NOMO-1 (cell line): Measurements from ENCODE around the gene IFITM10.

Source experiments
- DNase-seq, 2 experiments: peaks; one replicate each; lab custom pipeline; 2025; ENCODE audit not compliant: unreplicated experiment in 2 of 2; lab: John Stamatoyannopoulos, UW

IFITM10 gene

GRCh38 chr11:1763796-1764661 lies 13.6 kb upstream of the IFITM10 start, which contains the start of gene CTSD:
Gene CTSD, minus strand, starts transcription at chr11:1763927. Its CDS starts 68 bp downstream, at chr11:1763859.
- DNase-seq = peak; percentile 63 to 84

GRCh38 chr11:1763336-1763795 lies 13.0 kb upstream of the IFITM10 start:
- no peak for DNase-seq

GRCh38 chr11:1762537-1763302 lies 12.3 kb upstream of the IFITM10 start:
- DNase-seq = no peak

- no peak for DNase-seq
Observed at GRCh38 chr11:1761857-1762536, 11.6 kb upstream of the IFITM10 start.

- no peak for DNase-seq
Observed at GRCh38 chr11:1761110-1761856, 10.9 kb upstream of the IFITM10 start.

GRCh38 chr11:1760351-1761109 lies 10.1 kb upstream of the IFITM10 start:
- no peak for DNase-seq

- DNase-seq = no peak
Observed at GRCh38 chr11:1759851-1760220, 9.4 kb upstream of the IFITM10 start.

GRCh38 chr11:1759151-1759850 lies 8.9 kb upstream of the IFITM10 start:
- no peak for DNase-seq

GRCh38 chr11:1758611-1759150 lies 8.3 kb upstream of the IFITM10 start:
- DNase-seq = no peak

GRCh38 chr11:1757861-1758610 lies 7.6 kb upstream of the IFITM10 start:
- DNase-seq = peak; percentile 26 to 36

GRCh38 chr11:1756791-1757771 lies 6.7 kb upstream of the IFITM10 start:
- DNase-seq = no peak

GRCh38 chr11:1755692-1756561 lies 5.5 kb upstream of the IFITM10 start:
- no peak for DNase-seq

- DNase-seq = no peak
Observed at GRCh38 chr11:1755344-1755691, 4.9 kb upstream of the IFITM10 start.

GRCh38 chr11:1754376-1755150 lies 4.2 kb upstream of the IFITM10 start:
- no peak for DNase-seq

GRCh38 chr11:1753929-1754305 lies 3.5 kb upstream of the IFITM10 start:
- no peak for DNase-seq
